Activated CD4-positive, alpha-beta T cell treated with anti-CD3 and anti-CD28 coated beads, Interleukin-10, Interleukin-2, amounts not matched to agents 100 ng/mL and 50 ng/mL, durations not matched to agents 16 hours and 8 hours (primary cell): ENCODE data around the gene FGGY.

Experiments used
- DNase-seq: peaks from one replicate; pipeline ENCODE4 v3.0.0-alpha.2; 2020

The FGGY gene

GRCh38 chr1:59316497-59317128, 19.7 kb downstream of the FGGY start:
- peak; percentile 12 for DNase-seq

DNA sequence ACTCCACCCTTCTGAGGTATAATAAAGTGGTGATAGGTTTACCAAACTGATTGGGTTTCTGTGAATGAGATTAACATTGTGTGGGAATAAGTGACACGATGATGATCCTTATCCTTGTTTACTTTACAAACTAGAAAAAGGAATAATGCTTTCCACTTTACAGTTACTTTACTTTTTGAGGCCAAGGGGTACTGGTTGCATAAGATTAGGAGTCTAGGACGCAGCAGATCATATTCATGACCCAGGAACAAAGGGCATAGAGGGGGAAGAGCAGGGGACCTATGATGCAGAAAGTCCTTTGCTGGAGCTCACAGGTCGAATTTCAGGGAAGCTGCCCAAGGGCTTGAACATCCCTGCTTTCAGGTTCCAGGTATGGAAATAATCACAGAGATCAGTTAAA, 20.4 kb downstream of the FGGY start:
- DNase-seq, result no peak

DNA sequence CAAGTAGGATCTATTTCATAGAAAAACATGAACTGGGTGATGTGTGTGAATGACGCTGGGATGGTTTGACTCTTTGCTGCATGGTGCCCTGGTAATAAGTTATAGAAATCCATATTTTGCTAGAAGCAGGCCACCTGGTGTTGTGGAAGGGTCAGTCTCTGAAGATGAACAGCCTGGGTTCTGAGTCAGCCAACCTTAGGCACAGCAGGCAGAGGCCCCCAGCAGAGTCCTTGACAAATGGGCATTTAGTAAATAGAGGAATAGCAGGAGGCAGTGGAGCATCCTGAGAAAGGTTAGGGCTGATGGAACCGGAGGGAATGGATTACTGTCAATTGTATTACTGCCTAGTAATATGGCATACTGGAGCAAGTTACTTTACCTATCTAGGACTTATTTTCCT, 20.9 kb downstream of the FGGY start:
- DNase-seq, result no peak

DNA sequence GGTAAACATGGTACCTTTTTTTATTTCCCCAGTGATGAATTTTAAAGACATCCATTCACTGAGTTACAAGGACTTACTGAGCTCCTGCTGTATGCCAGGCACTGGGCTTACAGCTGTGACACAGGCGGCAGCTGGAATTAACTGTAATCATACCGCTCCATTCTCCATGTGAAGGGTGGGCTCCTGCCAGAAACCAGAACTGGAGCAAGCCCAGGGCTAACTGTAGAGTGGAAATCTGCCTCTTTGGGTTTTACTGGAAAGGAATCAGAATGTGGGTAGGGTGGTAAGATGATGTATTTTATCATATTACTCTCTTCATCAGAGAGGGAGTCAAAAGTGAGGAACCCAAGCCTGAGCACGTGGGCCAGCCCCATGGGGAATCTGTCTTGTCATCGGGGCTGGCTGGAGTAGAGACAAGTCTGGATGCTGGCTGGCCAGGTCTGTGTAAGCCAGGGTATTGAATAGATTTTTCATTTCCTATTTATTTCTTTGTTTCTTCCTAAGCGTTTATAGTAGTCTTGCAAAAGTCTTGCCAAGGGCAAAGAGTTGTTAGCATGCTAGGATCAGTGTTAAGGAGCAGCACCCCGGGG, 21.5 kb downstream of the FGGY start:
- no peak for DNase-seq

GRCh38 chr1:59322394-59322793, 25.5 kb downstream of the FGGY start:
- DNase-seq, result no peak

- no peak for DNase-seq
Measured at GRCh38 chr1:59322814-59323213, 25.9 kb downstream of the FGGY start.

- no peak for DNase-seq
Measured at GRCh38 chr1:59323879-59324278, 27.0 kb downstream of the FGGY start.

DNA sequence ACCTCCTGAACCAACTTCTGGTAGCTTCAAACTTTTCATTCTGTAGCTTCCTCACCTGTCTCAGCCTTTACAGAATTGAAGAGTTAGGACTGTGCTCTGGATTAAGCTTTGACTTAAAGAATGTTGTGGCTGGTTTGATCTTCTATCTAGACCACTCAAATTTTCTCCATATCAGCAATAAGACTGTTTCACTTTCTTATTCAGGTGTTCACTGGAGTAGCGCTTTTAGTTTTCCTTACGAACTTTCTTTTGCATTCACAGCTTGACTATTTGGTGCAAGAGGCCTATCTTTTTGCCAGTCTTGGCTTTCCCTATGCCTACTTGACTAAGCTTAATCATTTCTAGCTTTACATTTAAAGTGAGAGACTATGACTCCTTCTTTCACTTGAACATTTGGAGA, 31.5 kb downstream of the FGGY start:
- peak; percentile 48 for DNase-seq

GRCh38 chr1:59329412-59330053, 32.6 kb downstream of the FGGY start:
- DNase-seq, result no peak

DNA sequence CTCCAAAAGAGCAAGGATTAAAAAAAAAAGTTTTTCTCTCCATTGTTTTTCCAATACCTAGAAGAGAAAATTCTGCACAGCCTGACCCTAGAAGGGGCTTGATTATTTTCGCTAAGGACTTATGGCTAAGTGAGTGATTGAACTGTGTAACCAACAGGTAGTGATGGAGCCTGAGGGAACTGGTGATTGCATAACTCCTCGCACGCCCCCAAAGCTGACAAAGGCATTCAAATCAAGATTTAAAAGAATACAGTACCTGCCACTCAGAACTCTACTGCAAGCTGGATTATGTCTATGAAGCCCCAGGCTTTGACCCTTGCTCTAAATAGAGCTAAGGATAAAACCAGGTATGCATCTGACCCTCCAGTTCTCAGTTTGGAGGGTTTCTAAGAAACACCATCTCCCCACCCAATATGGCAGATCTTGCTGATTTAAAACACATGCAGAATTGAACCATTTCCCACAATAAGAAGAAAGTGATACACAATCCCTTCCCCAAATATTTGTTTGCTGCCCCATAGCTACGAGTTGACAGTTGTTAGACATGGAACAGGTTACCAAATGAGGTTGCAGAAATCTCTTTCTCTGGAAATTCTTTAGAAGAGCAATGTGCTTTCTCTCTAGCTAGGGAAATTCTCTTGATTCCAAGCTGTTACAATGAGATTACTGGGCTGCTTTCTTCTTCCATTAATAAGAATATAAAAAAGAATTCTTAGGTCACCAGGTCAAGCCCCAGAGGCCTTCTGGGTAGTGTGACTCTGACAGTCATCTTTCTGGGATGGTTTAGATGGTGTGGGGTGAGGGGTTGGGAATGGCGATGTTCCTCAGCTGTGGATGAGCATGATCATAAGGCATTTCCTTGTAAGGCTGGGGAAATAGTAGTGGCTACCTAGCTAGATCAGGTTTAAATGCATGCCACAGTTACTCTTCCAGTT, 35.1 kb downstream of the FGGY start:
- no peak for DNase-seq

DNA sequence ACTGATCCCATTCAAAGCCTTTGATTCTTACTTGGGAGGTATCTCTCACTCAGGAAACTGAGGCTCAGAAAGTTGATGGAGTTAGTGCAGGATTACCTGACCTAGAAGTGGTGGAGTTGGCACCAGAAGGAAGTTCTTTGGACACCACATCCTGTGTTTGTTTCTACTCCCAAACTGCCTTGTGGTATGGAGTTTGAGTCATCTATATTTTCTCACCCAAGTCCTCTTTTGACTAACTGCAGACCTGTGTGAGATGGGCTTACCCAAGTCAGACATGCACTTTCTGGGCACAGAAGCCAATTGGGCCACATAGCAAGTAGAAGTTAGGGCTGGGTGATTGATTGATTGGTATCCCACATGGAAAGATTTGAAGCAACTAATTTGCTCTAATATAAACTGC, 36.1 kb downstream of the FGGY start:
- DNase-seq, result peak; percentile 88

DNA sequence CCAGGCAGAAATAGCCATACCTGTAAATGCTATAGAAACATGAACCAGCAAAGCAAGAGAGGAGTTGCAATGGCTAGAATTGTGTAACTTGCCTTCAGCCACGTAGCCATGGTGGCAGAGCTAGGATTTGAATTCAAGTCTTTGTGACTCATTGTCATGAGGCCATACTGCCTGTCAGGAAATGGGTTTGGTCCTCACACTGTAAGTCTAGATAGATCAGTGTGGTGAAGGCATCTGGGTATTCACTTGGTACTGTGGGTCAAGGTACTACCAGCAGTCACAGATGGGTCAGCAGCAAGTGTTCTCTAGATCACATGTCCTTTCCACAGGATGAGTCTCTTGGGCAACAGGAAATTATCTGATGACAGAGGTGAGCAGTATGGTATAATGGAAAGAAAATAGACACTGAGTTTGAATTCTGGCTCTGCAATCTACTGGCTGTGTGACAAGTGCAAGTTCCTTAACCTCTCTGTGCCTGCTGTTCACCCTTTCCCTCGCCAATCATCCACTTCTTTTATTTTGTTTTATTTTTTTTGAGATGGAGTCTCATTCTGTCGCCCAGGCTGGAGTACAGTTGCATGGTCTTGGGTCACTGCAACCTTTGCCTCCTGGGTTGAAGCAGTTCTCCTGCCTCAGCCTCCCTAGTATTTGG, 36.9 kb downstream of the FGGY start:
- peak; percentile 80 for DNase-seq

DNA sequence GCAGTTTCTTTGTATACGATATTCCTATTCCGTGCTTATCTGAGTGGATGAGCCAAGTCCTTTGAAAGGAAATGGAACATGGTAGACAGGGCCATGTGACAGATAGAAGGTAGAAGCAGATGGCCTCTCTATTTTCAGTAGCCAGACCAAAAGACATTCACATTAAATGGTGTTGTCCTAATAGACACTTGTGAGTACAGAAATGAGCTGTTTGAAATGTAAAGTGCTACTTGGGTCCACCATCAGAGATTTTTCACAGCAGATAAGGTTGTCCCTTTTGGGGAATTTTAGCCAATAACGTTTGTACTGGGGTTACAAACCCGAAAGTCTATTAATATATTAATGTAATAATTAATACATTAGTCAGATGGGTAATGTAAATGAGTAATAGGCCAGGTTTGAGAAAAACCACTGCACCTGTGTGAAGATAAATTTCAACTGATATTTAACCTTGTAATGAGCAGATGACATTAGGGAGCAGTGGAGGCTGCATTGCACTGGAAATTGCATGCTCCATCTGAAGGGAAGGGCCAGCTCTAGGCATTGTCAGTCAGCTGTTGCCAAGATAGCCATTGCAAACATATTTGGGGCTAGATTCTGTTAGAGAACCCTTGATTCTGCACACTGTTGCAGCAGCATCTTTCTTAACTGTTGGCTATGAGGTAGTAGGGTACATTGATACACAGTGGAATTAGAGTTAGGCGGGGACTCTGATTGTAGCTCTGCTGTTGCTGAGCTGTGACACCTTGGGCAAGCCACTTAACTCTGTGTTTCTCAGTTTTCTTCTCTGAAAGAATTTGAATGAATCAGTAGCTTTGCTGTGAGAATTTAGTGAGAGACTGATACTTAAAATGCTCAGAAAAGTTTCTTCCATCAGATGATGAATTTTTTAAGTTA, 43.8 kb downstream of the FGGY start:
- no peak for DNase-seq

GRCh38 chr1:59342801-59343575, 46.1 kb downstream of the FGGY start:
- DNase-seq, result no peak

- no peak for DNase-seq
Measured at GRCh38 chr1:59343576-59343840, 46.6 kb downstream of the FGGY start.

- DNase-seq, result no peak
Measured at GRCh38 chr1:59345221-59345620, 48.3 kb downstream of the FGGY start.

DNA sequence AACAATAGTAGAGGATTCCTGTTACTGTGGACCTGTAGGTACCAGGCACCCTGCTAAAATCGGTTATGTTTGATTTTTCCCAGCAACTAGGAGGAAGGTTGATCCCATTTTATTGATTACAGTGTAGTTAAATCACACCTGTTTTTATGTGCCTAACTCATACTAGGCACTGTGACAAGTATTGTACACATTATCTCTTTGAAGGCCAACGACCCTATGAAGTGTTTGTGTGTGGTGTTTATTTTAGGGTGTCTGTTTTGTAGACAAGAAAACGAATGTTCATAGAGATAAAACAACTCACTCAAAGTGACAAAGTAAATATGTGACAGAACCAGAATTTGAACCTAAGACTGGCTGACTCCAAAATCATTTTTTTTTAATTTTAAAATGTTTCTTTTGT, 49.5 kb downstream of the FGGY start:
- DNase-seq, result no peak

- DNase-seq, result no peak
Measured at GRCh38 chr1:59349101-59349500, 52.2 kb downstream of the FGGY start.

- no peak for DNase-seq
Measured at GRCh38 chr1:59350521-59350920, 53.6 kb downstream of the FGGY start.

- no peak for DNase-seq
Measured at GRCh38 chr1:59352065-59352464, 55.2 kb downstream of the FGGY start.

- DNase-seq, result no peak
Measured at GRCh38 chr1:59353453-59353852, 56.6 kb downstream of the FGGY start.
